Effector memory CD4-positive, alpha-beta T cell (primary cell): Measurements from ENCODE around the gene IGFBP7.

ENCODE experiments used
- DNase-seq, 3 donors: peaks; one replicate each; pipeline ENCODE4 v3.0.0-alpha.2; 2020
- H3K27ac ChIP-seq: 2 replicates; pipeline ENCODE4 v1.7.0; 2013; ENCODE audit warnings: mild to moderate bottlenecking, low read length, moderate library complexity; ENCODE audit not compliant: insufficient read depth, poor library complexity, severe bottlenecking
- H3K27me3 ChIP-seq: replicated peaks from 2 replicates; pipeline ENCODE4 v1.7.0; 2013; ENCODE audit warnings: mild to moderate bottlenecking, low read length; ENCODE audit not compliant: insufficient read depth, control insufficient read depth, poor library complexity, severe bottlenecking
- H3K36me3 ChIP-seq: 2 replicates; pipeline ENCODE4 v1.7.0; 2013; ENCODE audit warnings: mild to moderate bottlenecking, low read length, moderate library complexity; ENCODE audit not compliant: control insufficient read depth, insufficient read depth
- H3K4me1 ChIP-seq: 2 replicates; pipeline ENCODE4 v1.7.0; 2013; ENCODE audit warnings: low read length, mild to moderate bottlenecking; ENCODE audit not compliant: control insufficient read depth, insufficient read depth, poor library complexity, severe bottlenecking
- H3K4me3 ChIP-seq: 2 replicates; pipeline ENCODE4 v1.7.0; 2013; ENCODE audit warnings: low read length, low read depth, mild to moderate bottlenecking; ENCODE audit not compliant: insufficient read depth, poor library complexity, severe bottlenecking
- H3K9me3 ChIP-seq: 2 replicates; pipeline ENCODE4 v1.7.0; 2013; ENCODE audit warnings: mild to moderate bottlenecking, low read length, moderate library complexity; ENCODE audit not compliant: control insufficient read depth

IGFBP7 gene

GRCh38 chr4:57131849-57132742 is 21.9 kb upstream of the IGFBP7 start:
- H3K9me3 ChIP-seq, result no peaks in the 10 kb centered on the region

GRCh38 chr4:57129477-57129876 is 19.3 kb upstream of the IGFBP7 start:
- no peak overlapping the region for H3K4me3 ChIP-seq
- no peaks in the 10 kb centered on the region for H3K36me3 ChIP-seq
- no peaks in the 10 kb centered on the region for H3K9me3 ChIP-seq
- DNase-seq, result no peak
- H3K27ac ChIP-seq, result no peak overlapping the region
- H3K4me1 ChIP-seq, result no peaks in the 10 kb centered on the region
- no peaks in the 10 kb centered on the region for H3K27me3 ChIP-seq

More at GRCh38 chr4:57131849-57132742, 21.9 kb upstream of the IGFBP7 start:
- Histone ChIP-seq H3K27ac (no peak overlapping the region), H3K36me3 (no peaks in the 10 kb centered on the region), H3K4me1 (no peaks in the 10 kb centered on the region), H3K4me3 (no peak overlapping the region), H3K27me3 (no peaks in the 10 kb centered on the region)
- no peak for DNase-seq

- no peak for DNase-seq
- H3K4me1 ChIP-seq, result no peaks in the 10 kb centered on the region
- no peaks in the 10 kb centered on the region for H3K9me3 ChIP-seq
- H3K36me3 ChIP-seq, result no peaks in the 10 kb centered on the region
- no peak overlapping the region for H3K4me3 ChIP-seq
- no peak overlapping the region for H3K27ac ChIP-seq
- H3K27me3 ChIP-seq, result no peaks in the 10 kb centered on the region
Measured at GRCh38 chr4:57127361-57127760, 17.2 kb upstream of the IGFBP7 start.

GRCh38 chr4:57125996-57126395 is 15.8 kb upstream of the IGFBP7 start:
- Histone ChIP-seq H3K4me3 (no peak overlapping the region), H3K27me3 (no peaks in the 10 kb centered on the region), H3K9me3 (no peaks in the 10 kb centered on the region), H3K4me1 (no peaks in the 10 kb centered on the region), H3K36me3 (no peaks in the 10 kb centered on the region), H3K27ac (no peak overlapping the region)
- DNase-seq, result no peak

GRCh38 chr4:57124145-57124544 is 14.0 kb upstream of the IGFBP7 start:
- Histone ChIP-seq H3K27ac (no peak overlapping the region), H3K36me3 (no peaks in the 10 kb centered on the region), H3K4me3 (no peak overlapping the region), H3K4me1 (no peaks in the 10 kb centered on the region), H3K9me3 (no peaks in the 10 kb centered on the region), H3K27me3 (no peaks in the 10 kb centered on the region)
- no peak for DNase-seq

GRCh38 chr4:57122959-57123358 is 12.8 kb upstream of the IGFBP7 start:
- no peak overlapping the region for H3K27ac ChIP-seq
- no peak for DNase-seq

GRCh38 chr4:57119054-57119651 is 9.0 kb upstream of the IGFBP7 start:
- Histone ChIP-seq H3K27me3 (no peaks in the 10 kb centered on the region), H3K4me3 (no peak overlapping the region), H3K36me3 (no peaks in the 10 kb centered on the region), H3K9me3 (no peaks in the 10 kb centered on the region), H3K27ac (no peak overlapping the region), H3K4me1 (no peaks in the 10 kb centered on the region)
- no peak for DNase-seq

More at GRCh38 chr4:57122959-57123358, 12.8 kb upstream of the IGFBP7 start:
- no peaks in the 10 kb centered on the region for H3K27me3 ChIP-seq
- no peaks in the 10 kb centered on the region for H3K36me3 ChIP-seq
- H3K4me3 ChIP-seq, result no peak overlapping the region
- H3K9me3 ChIP-seq, result no peaks in the 10 kb centered on the region
- no peaks in the 10 kb centered on the region for H3K4me1 ChIP-seq

GRCh38 chr4:57117491-57117890 is 7.3 kb upstream of the IGFBP7 start:
- Histone ChIP-seq H3K36me3 (no peaks in the 10 kb centered on the region), H3K4me1 (no peaks in the 10 kb centered on the region), H3K27me3 (no peaks in the 10 kb centered on the region), H3K9me3 (no peaks in the 10 kb centered on the region), H3K4me3 (no peak overlapping the region), H3K27ac (no peak overlapping the region)
- no peak for DNase-seq

- Histone ChIP-seq H3K9me3 (no peaks in the 10 kb centered on the region), H3K4me3 (no peak overlapping the region), H3K36me3 (no peaks in the 10 kb centered on the region), H3K27me3 (no peaks in the 10 kb centered on the region), H3K27ac (no peak overlapping the region), H3K4me1 (no peaks in the 10 kb centered on the region)
- DNase-seq, result no peak
Measured at GRCh38 chr4:57116245-57116644, 6.1 kb upstream of the IGFBP7 start.

GRCh38 chr4:57114973-57115372 is 4.8 kb upstream of the IGFBP7 start:
- Histone ChIP-seq H3K27me3 (peaks cover 3% of the 10 kb centered on the region), H3K4me1 (no peaks in the 10 kb centered on the region), H3K4me3 (no peak overlapping the region), H3K9me3 (no peaks in the 10 kb centered on the region), H3K36me3 (no peaks in the 10 kb centered on the region), H3K27ac (no peak overlapping the region)
- no peak for DNase-seq
